Chondrocyte (in vitro differentiated cells): ENCODE results near the gene PRKCH. TPM values are rescaled to one million over a fixed set of nuclear protein-coding genes. Genes with fewer than 3 reads are reported as not detected.

Source experiments
- DNase-seq: peaks from one replicate; pipeline ENCODE4 v3.0.0; 2021; ENCODE audit warnings: mixed read lengths, low spot score
- H3K27ac Mint-ChIP-seq: one replicate; pipeline ENCODE4 v1.8.0; 2021; ENCODE audit warnings: mild to moderate bottlenecking, moderate library complexity, mixed read lengths; ENCODE audit not compliant: unreplicated experiment
- H3K27me3 Mint-ChIP-seq: 2 replicates; pipeline ENCODE4 v1.8.0; 2021; ENCODE audit warnings: low read depth, mixed read lengths
- H3K36me3 Mint-ChIP-seq: 2 replicates; pipeline ENCODE4 v1.8.0; 2021; ENCODE audit warnings: low read depth, mixed read lengths
- H3K4me1 Mint-ChIP-seq: 2 replicates; pipeline ENCODE4 v1.8.0; 2021; ENCODE audit warnings: low read depth, mild to moderate bottlenecking, mixed read lengths
- H3K4me3 Mint-ChIP-seq: one replicate; pipeline ENCODE4 v1.8.0; 2021; ENCODE audit warnings: mild to moderate bottlenecking, moderate library complexity, mixed read lengths; ENCODE audit not compliant: unreplicated experiment
- H3K9me3 Mint-ChIP-seq: 2 replicates; pipeline ENCODE4 v1.8.0; 2021; ENCODE audit warnings: low read depth, mixed read lengths
- CTCF ChIP-seq: fragments of 200-600 bp; sonication (generic); IDR thresholded peaks from 2 replicates; pipeline ENCODE4 v1.5.0; 2021; ENCODE audit warnings: antibody characterized with exemption, mild to moderate bottlenecking, moderate library complexity
- total RNA-seq: library from RNA; stranded (reverse); gene quantifications from 3 replicates; pipeline ENCODE4 v1.2.1, GENCODE V29; 2021

Gene PRKCH
- total RNA-seq, 1 donor from 2014 or later: 9.7 TPM

GRCh38 chr14:61474015-61474414, 152.6 kb downstream of the PRKCH start:
- peaks cover 92% of the 10 kb centered on the region for H3K4me1 Mint-ChIP-seq
- H3K9me3 Mint-ChIP-seq: no peaks in the 10 kb centered on the region
- no peak for TF ChIP-seq CTCF
- no peaks in the 10 kb centered on the region for H3K27me3 Mint-ChIP-seq
- peak overlapping the region; percentile 18 for H3K27ac Mint-ChIP-seq
- no peak for DNase-seq
- H3K4me3 Mint-ChIP-seq: no peak overlapping the region
- H3K36me3 Mint-ChIP-seq: no peaks in the 10 kb centered on the region

DNA sequence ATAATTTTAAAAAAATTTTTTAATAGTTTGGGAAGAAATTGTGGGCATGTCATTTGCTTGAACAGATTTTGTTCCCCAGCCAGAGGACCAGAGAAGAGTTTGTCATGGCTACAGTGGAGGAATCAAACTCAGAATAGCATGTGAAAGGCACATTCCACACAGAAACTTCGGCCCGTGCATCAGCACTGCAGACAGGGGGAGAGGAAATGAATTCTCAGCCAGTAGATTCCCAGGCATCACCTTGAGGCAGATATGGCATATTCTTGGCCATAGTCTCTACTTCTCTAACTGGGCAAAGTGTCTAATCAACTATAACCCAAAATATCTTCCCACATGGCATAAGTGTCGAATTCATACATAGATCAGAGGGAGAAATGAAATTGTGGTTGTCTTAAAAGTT, 153.3 kb downstream of the PRKCH start:
- no peak overlapping the region for H3K4me3 Mint-ChIP-seq
- peaks cover 91% of the 10 kb centered on the region for H3K4me1 Mint-ChIP-seq
- H3K36me3 Mint-ChIP-seq: no peaks in the 10 kb centered on the region
- H3K9me3 Mint-ChIP-seq: no peaks in the 10 kb centered on the region
- H3K27ac Mint-ChIP-seq: peak overlapping the region; percentile 55
- DNase-seq: no peak
- H3K27me3 Mint-ChIP-seq: no peaks in the 10 kb centered on the region
- TF ChIP-seq CTCF: no peak

DNA sequence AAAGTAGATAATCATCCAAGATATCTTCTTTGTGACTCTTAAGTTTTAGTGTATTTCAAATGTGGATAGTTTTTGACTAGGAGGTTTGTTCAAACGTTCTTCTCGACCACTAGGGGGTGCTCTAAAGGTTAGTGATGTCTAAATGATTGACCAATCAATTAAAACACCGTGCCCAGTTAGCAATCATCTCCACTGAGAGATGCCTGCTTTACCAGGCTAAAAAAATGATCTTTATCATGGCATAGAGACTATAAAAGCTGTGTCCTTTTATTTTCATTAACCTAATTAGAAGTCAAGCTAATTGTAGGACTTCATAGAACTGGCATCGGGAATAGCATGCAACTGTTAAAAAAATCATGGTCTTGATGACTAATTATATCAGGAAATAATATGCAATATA, 153.9 kb downstream of the PRKCH start:
- TF ChIP-seq CTCF: peak; percentile 94
- no peaks in the 10 kb centered on the region for H3K36me3 Mint-ChIP-seq
- DNase-seq: no peak
- no peak overlapping the region for H3K4me3 Mint-ChIP-seq
- peak overlapping the region; percentile 55 for H3K27ac Mint-ChIP-seq
- no peaks in the 10 kb centered on the region for H3K9me3 Mint-ChIP-seq
- H3K4me1 Mint-ChIP-seq: peaks cover 84% of the 10 kb centered on the region
- H3K27me3 Mint-ChIP-seq: no peaks in the 10 kb centered on the region

DNA sequence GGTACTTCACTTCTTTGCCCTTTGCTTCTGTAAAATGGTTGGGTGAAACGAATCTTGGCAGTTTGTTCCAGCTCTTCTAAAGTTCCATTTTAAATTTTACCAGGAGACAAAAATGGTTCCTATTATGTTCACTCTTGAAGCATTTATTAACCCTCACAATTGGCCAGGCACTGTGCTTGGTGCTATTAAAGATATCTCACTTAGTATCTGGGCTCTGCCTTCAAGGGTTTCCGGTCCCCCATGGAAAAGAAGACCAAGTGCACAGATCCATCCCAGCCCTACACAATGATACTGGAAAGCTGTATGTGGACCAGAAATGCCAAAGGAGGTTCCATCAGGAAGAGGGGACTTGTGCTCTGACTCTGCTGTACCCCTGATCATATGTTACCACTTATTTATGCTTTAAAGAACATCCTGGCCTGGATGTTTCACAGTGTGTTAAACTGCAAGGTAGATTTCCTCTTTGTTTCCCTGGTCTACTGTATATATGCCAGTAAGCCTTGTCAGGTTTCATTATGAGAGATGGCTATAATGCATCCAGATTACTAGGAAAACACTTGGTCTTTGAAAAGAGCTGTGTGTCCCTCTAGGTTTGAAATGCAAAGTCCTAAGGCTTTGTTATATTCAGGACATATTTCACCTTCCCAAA, 154.8 kb downstream of the PRKCH start:
- no peak for TF ChIP-seq CTCF
- Mint-ChIP-seq H3K4me3 (no peak overlapping the region), H3K36me3 (no peaks in the 10 kb centered on the region), H3K27me3 (no peaks in the 10 kb centered on the region), H3K9me3 (no peaks in the 10 kb centered on the region), H3K4me1 (peaks cover 75% of the 10 kb centered on the region), H3K27ac (peak overlapping the region; percentile 91)
- no peak for DNase-seq

GRCh38 chr14:61476754-61477410, 155.5 kb downstream of the PRKCH start:
- no peaks in the 10 kb centered on the region for H3K27me3 Mint-ChIP-seq
- H3K9me3 Mint-ChIP-seq: no peaks in the 10 kb centered on the region
- H3K4me1 Mint-ChIP-seq: peaks cover 69% of the 10 kb centered on the region
- peak overlapping the region; percentile 18 for H3K4me3 Mint-ChIP-seq
- H3K36me3 Mint-ChIP-seq: no peaks in the 10 kb centered on the region
- no peak for TF ChIP-seq CTCF
- DNase-seq: no peak
- peak overlapping the region; percentile 91 for H3K27ac Mint-ChIP-seq
